Activated naive CD4-positive, alpha-beta T cell (primary cell): ENCODE measurements around the gene LARP6.
"Not testable (repeated sequence)": the region's sequence is repeated elsewhere in the genome, so short reads cannot be mapped to it uniquely, and the experiment has no call there.

Experiments
- DNase-seq, 4 experiments: peaks; one replicate each; lab custom pipeline; 2025; lab: John Stamatoyannopoulos, UW

The LARP6 gene

GRCh38 chr15:70853973-70854665 is at the start of gene LARP6:
Gene LARP6 (minus strand): TSS chr15:70854157. CDS start chr15:70854088, 69 bp downstream.
- DNase-seq = peak in 1 of 4 experiments; percentile 17

- DNase-seq = no peak
Observed at GRCh38 chr15:70902107-70902506, 48.1 kb upstream of the LARP6 start.

- no peak for DNase-seq
Observed at GRCh38 chr15:70892912-70893560, 39.1 kb upstream of the LARP6 start.

- no peak for DNase-seq
Observed at GRCh38 chr15:70892002-70892911, 38.3 kb upstream of the LARP6 start, which contains the start of the genes LRRC49 and THAP10. Gene LRRC49 (plus strand): TSS chr15:70892826. CDS start chr15:70892895, 69 bp downstream. Gene THAP10 (minus strand): TSS chr15:70892433. CDS start chr15:70892272, 161 bp downstream.

- no peak for DNase-seq
Observed at GRCh38 chr15:70882361-70882760, 28.4 kb upstream of the LARP6 start.

- DNase-seq = no peak
Observed at GRCh38 chr15:70880781-70881180, 26.8 kb upstream of the LARP6 start.

- DNase-seq = no peak
Observed at GRCh38 chr15:70879401-70879800, 25.4 kb upstream of the LARP6 start.

GRCh38 chr15:70876683-70877082 is 22.7 kb upstream of the LARP6 start:
- DNase-seq = no peak

GRCh38 chr15:70876011-70876410 is 22.1 kb upstream of the LARP6 start:
- no peak for DNase-seq

GRCh38 chr15:70875001-70875782 is 21.2 kb upstream of the LARP6 start:
- no peak for DNase-seq

GRCh38 chr15:70873232-70874054 is 19.5 kb upstream of the LARP6 start:
- no peak for DNase-seq

- DNase-seq = not testable (repeated sequence)
Observed at GRCh38 chr15:70871490-70871889, 17.5 kb upstream of the LARP6 start.

- no peak for DNase-seq
Observed at GRCh38 chr15:70870051-70870450, 16.1 kb upstream of the LARP6 start.

GRCh38 chr15:70869346-70869745 is 15.4 kb upstream of the LARP6 start:
- no peak for DNase-seq

- DNase-seq = no peak
Observed at GRCh38 chr15:70867911-70868467, 14.0 kb upstream of the LARP6 start.

- no peak for DNase-seq
Observed at GRCh38 chr15:70866982-70867641, 13.2 kb upstream of the LARP6 start.

- DNase-seq = no peak
Observed at GRCh38 chr15:70863450-70864218, 9.7 kb upstream of the LARP6 start.

GRCh38 chr15:70859998-70860397 is 6.0 kb upstream of the LARP6 start:
- DNase-seq = no peak

GRCh38 chr15:70859322-70859908 is 5.5 kb upstream of the LARP6 start:
- DNase-seq = no peak
